PFSK-1 (cell line): ENCODE data around the gene EPN1.

Experiments
- FOXP2 ChIP-seq: optimal IDR thresholded peaks from 2 replicates; pipeline ENCODE3; 2011; ENCODE audit warnings: borderline replicate concordance, control low read depth, inconsistent platforms; ENCODE audit not compliant: insufficient read depth; ENCODE audit errors: extremely low read length, extremely low read depth
- POLR2AphosphoS5 ChIP-seq: IDR thresholded peaks from 2 replicates; pipeline ENCODE4 v1.6.1; 2012; ENCODE audit warnings: low read depth, mild to moderate bottlenecking, control low read depth, low read length, moderate library complexity
- REST ChIP-seq, 2 experiments: IDR thresholded peaks; 2 replicates each; pipeline versions ENCODE4 v1.6.1 to v1.8.0; 2011 to 2012; ENCODE audit warnings: low read depth in 2 of 2, low read length in 2 of 2, control low read depth in 1 of 2, inconsistent platforms in 1 of 2, mild to moderate bottlenecking in 1 of 2, moderate library complexity in 1 of 2; ENCODE audit not compliant: insufficient read depth in 1 of 2
- SIN3A ChIP-seq: IDR thresholded peaks from 2 replicates; pipeline ENCODE4 v1.6.1; 2012; ENCODE audit warnings: mild to moderate bottlenecking, low read length, moderate library complexity, borderline replicate concordance; ENCODE audit not compliant: insufficient read depth
- TAF1 ChIP-seq: IDR thresholded peaks from 2 replicates; pipeline ENCODE4 v1.6.1; 2012; ENCODE audit warnings: low read length, control low read depth, borderline replicate concordance; ENCODE audit not compliant: insufficient read depth

Gene EPN1

DNA sequence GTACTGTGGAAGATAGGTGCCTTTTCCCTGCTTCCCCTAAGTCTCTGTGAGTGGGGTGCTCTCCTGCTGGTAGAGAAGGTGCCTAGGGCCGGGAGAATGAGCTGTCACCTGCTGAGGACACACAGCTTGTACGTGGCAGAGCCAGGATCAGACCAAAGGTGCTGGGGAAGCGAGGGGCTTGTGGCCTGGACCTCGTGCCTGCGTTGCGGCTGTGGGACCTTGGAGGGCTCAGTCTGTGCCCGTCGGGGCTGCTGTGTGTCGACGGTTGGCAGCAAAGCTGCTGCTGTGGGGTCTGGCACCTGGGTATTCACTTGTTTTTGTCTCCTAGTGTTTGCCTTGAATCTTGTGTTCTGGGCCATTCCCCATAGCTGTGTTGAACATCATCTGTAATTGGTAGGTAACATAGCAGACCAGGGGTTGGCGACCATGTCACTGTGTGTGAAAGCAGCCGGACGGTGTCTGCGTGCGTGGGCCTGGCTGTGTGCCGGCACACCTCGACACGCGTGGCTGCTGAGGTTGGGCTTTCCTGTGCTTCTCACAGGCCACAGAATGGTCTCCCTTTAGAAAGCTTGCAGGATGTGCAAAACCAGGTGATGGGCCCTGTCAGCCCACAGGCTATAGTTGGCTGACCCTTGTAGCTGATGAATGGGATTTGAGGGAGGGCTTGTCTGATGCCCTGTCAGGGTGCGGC, 11.0 kb upstream of the EPN1 start:
- TF ChIP-seq POLR2AphosphoS5 (no peak), TAF1 (no peak), FOXP2 (no peak), REST (IDR thresholded peaks at IDR 0.05; ENCODE audit: insufficient read depth in 1 of 2, low read depth in 2 of 2, low read length in 2 of 2) (no peak), SIN3A (no peak)

- no peak for TF ChIP-seq FOXP2
- no peak for TF ChIP-seq SIN3A
- TF ChIP-seq REST (IDR thresholded peaks at IDR 0.05; ENCODE audit: insufficient read depth in 1 of 2, low read depth in 2 of 2, low read length in 2 of 2), result no peak
- TF ChIP-seq TAF1, result no peak
- no peak for TF ChIP-seq POLR2AphosphoS5
Measured at GRCh38 chr19:55666343-55667005, 8.6 kb upstream of the EPN1 start.

GRCh38 chr19:55667006-55667381, 8.0 kb upstream of the EPN1 start:
- TF ChIP-seq TAF1 (no peak), REST (IDR thresholded peaks at IDR 0.05; ENCODE audit: insufficient read depth in 1 of 2, low read depth in 2 of 2, low read length in 2 of 2) (no peak), SIN3A (no peak), POLR2AphosphoS5 (no peak), FOXP2 (no peak)

DNA sequence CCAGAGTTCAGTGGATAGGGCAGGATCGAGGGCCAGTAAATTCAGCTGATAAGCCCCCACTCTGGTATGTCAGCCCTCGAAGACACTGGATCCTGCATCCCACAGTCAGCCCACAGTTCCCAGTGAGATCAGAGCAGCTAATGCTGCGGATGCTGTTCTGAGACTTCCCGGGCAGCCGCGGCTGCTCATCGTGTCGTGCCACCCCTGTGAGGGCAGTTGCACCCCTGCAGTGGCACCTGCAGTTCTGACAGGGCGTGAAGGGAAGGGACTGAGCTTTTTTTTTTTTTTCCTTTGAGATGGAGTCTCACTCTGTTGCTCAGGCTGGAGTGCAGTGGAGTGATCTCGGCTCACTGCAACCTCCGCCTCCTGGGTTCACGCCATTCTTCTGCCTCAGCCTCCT, 7.5 kb upstream of the EPN1 start:
- TF ChIP-seq TAF1 (no peak), POLR2AphosphoS5 (no peak), SIN3A (no peak), REST (IDR thresholded peaks at IDR 0.05; ENCODE audit: insufficient read depth in 1 of 2, low read depth in 2 of 2, low read length in 2 of 2) (no peak), FOXP2 (no peak)
